Neural progenitor cell (in vitro differentiated cells): Measurements from ENCODE around the gene SPRED2.

Source experiments
- CTCF ChIP-seq: fragments of 200-600 bp; sonication (generic); IDR thresholded peaks from 2 replicates; pipeline ENCODE4 v1.5.1; 2017; ENCODE audit warnings: antibody characterized with exemption, mild to moderate bottlenecking
- EZH2 ChIP-seq: fragments of 200-600 bp; sonication (generic); IDR thresholded peaks from 2 replicates; pipeline ENCODE4 v1.6.1; 2017; ENCODE audit warnings: antibody characterized with exemption, mild to moderate bottlenecking, moderate library complexity
- EZH2phosphoT487 ChIP-seq: fragments of 200-600 bp; sonication (generic); IDR thresholded peaks from 2 replicates; pipeline ENCODE4 v1.6.1; 2017; ENCODE audit warnings: antibody characterized with exemption

- no peak for TF ChIP-seq CTCF
- TF ChIP-seq EZH2: no peak
- TF ChIP-seq EZH2phosphoT487: no peak
Measured at GRCh38 chr2:65388596-65389390, 43.6 kb downstream of the SPRED2 start.
